HG03103 (cell line): ENCODE measurements around the gene GDPD1.
"Not testable (repeated sequence)": the region's sequence is repeated elsewhere in the genome, so short reads cannot be mapped to it uniquely, and the experiment has no call there.

Experiments used
- ATAC-seq: cut with Tn5 transposase; IDR thresholded peaks from one replicate; pipeline ENCODE4 v1.9.1; 2021; ENCODE audit warnings: low read depth; ENCODE audit not compliant: unreplicated experiment

GDPD1 gene

DNA sequence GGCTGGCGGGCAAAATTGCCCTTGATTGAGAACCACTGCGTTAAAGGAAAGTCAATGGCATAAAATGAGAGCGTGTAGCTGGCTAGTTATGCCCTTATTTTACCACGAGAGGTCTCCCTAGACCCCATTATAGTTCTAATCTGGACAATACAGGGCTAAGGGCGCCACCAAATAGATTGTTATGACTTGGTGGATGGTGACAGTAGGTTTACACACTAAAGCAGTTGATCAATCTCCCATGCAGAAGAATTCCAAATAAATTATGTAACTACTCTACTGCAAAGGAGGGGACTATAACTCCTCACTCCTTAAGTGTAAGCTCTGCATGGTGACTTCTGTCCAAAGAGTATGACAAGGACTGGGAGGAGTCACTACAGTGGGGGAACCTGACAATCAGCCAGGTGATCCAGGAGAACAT is 90.7 kb downstream of the GDPD1 start:
- no peak for ATAC-seq

DNA sequence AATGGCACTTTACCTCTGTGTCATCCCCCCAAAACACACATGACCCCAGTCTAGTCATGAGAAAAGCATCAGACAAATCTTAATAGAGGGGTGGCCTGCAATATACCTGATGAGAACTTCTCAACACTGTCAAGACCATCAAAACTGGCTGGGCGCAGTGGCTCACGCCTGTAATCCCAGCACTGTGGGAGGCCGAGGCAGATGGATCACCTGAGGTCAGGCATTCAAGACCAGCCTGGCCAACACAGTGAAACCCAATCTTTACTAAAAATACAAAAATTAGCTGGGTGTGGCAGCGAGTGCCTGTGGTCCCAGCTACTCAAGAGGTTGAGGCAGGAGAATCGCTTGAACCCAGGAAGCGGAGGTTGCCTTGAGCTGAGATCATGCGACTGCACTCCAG is 91.2 kb downstream of the GDPD1 start:
- ATAC-seq: not testable (repeated sequence)

DNA sequence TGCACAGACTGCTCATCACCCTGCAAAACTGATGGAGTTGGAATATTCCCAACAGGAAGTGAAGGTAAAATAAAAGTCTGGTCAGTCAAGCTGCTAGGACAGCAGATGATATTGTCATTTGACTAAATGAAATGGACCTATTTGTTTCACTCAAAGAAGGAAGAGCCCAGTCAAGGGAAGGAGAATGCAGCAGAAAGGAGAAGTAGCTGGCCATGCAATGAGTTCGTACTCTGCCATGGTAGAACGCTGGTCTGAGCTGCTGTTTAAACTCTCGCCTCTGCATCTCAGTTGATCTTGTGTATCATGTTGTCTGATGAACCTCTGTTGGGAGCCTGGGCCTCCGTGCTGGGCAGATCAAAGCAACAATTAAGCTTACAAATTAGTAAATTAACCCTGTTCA is 95.6 kb downstream of the GDPD1 start:
- no peak for ATAC-seq
